Neural cell (in vitro differentiated cells): Measurements from ENCODE around the gene CENPV.

Experiments
- EP300 ChIP-seq: fragments of 450-650 bp; conservative IDR thresholded peaks from 2 replicates; pipeline ENCODE4 v1.6.1; 2014; ENCODE audit warnings: antibody characterized with exemption, mild to moderate bottlenecking, moderate library complexity; ENCODE audit not compliant: poor library complexity, severe bottlenecking
- POLR2AphosphoS5 ChIP-seq: IDR thresholded peaks from 2 replicates; pipeline ENCODE4 v1.6.1; 2012
- TAF1 ChIP-seq: IDR thresholded peaks from 2 replicates; pipeline ENCODE4 v1.6.1; 2012; ENCODE audit warnings: low read depth
- TF ChIP-seq, protein P1 (sequence below): fragments of 450-650 bp; IDR thresholded peaks from 2 replicates; pipeline ENCODE4 v1.5.1; 2014; ENCODE audit warnings: antibody characterized with exemption, mild to moderate bottlenecking, moderate library complexity; ENCODE audit not compliant: poor library complexity, severe bottlenecking

DNA sequence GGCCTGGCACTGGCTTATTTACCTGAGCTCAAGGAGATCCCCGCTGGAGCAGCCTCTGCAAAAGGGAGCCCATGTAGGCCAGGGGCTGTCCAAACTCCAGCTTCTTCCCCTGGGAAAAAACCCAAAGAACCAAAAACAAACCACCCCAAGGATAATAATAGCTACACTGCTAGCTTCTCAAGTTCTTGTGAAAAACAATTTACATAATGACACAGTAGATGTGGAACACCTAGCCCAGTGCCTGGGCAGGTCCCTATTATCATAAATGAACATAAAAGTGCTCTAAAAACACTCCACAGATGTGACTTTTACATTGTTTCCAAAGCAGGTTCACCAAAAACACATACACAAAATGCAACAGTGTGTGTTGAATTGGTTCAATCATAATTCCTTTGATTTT is 27.3 kb downstream of the CENPV start:
- TF ChIP-seq, protein P1, sequence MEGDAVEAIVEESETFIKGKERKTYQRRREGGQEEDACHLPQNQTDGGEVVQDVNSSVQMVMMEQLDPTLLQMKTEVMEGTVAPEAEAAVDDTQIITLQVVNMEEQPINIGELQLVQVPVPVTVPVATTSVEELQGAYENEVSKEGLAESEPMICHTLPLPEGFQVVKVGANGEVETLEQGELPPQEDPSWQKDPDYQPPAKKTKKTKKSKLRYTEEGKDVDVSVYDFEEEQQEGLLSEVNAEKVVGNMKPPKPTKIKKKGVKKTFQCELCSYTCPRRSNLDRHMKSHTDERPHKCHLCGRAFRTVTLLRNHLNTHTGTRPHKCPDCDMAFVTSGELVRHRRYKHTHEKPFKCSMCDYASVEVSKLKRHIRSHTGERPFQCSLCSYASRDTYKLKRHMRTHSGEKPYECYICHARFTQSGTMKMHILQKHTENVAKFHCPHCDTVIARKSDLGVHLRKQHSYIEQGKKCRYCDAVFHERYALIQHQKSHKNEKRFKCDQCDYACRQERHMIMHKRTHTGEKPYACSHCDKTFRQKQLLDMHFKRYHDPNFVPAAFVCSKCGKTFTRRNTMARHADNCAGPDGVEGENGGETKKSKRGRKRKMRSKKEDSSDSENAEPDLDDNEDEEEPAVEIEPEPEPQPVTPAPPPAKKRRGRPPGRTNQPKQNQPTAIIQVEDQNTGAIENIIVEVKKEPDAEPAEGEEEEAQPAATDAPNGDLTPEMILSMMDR, result no peak
- TF ChIP-seq TAF1 (no peak), EP300 (no peak), POLR2AphosphoS5 (no peak)
